GM21619 (cell line): ENCODE results near the gene HBQ1.
"Not testable (repeated sequence)": the region's sequence is repeated elsewhere in the genome, so short reads cannot be mapped to it uniquely, and the experiment has no call there.

Experiments
- ATAC-seq: cut with Tn5 transposase; IDR thresholded peaks from one replicate; pipeline ENCODE4 v1.9.1; 2021; ENCODE audit not compliant: unreplicated experiment

The HBQ1 gene

GRCh38 chr16:180101-180675 lies at the start of gene HBQ1:
Gene HBQ1 (plus strand): TSS chr16:180459. CDS start chr16:180487, 28 bp downstream.
- ATAC-seq: no peak

- no peak for ATAC-seq
Measured at GRCh38 chr16:130533-131173, 49.6 kb upstream of the HBQ1 start.

GRCh38 chr16:132120-132519 lies 48.1 kb upstream of the HBQ1 start:
- no peak for ATAC-seq

DNA sequence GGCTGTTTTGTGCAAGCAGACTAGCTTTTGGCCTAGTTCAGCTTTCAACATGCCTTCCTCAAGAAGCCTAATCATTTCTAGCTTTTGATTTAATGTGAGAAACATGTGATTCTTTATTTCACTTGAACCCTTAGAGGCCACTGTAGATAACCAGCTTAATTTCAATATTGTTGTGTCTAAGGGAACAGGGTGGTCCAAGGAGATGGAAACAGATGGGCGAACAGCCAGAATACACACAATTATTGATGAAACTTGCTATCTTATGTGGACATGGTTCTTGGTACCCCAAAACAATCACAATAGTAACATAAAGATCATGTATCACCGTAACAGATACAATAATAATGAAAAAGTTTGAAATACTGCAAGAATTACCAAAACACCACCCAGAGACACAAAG lies 46.5 kb upstream of the HBQ1 start:
- ATAC-seq: no peak

- no peak for ATAC-seq
Measured at GRCh38 chr16:138049-138417, 42.2 kb upstream of the HBQ1 start.

- ATAC-seq: no peak
Measured at GRCh38 chr16:140175-140857, 39.9 kb upstream of the HBQ1 start.

DNA sequence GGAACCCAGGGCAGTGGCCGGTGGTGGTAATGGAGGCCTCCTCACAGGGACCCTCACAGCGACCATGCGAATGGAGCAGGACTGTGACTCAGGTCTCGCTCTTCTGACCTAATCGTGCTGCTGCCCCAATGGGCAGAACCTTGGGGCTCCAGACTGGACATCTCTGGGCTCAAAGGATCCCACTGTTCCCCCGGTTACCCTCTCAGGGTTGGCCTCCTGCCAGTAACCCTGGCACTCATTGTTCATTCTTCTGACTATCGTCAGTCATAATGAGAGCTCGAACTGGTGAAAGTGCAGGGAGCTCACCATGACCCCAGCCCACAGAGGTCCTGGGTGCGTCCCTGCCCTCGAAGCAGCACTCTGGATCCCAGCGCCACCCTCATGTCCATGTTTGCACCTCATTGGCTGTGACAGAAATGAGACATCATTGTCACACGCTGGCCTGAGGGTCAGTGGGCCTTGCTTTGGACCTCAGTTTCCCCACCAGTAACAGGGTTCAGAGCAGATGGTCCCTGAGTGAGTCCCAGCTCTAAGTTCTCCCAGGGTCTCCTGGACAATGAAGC lies 37.8 kb upstream of the HBQ1 start:
- ATAC-seq: no peak

DNA sequence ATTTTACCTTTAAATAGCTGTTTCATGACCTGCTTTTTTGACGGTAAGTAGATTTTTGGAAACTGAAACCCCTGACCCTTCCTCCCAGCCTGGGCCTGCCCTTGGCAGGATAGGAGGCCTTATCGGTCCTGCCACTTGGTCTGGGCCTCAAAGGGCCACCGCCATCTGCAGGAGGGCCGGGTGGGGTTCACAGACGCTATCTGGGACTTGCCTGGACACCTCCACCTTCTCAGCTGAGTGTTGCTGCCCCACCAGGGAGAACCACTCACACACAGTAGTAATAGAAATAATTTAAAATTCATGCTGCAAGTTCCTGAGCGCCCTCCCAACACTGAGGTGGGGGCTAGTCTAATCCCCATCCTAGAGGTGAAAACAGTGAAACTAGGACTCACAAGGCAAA lies 37.2 kb upstream of the HBQ1 start:
- ATAC-seq: no peak

DNA sequence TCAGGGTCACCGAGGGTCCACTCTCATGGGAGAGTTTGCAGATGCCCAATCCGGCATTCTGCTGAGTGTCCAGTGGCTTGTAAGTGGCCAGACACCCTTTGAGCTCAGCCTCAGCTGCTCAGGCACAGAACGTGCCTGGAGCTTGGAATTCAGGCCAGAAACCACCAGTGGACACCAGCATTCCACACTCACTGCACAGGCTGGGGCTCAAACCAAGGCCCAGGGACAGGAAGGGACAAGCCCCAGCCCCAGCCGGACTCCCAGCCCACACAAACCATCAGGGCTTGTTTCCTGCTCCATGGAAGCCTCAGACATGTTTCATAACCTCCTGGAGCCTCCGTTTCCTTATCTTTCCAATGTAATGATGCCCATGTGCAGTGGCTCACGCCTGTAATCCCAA lies 36.8 kb upstream of the HBQ1 start:
- no peak for ATAC-seq

- ATAC-seq: no peak
Measured at GRCh38 chr16:144797-145252, 35.4 kb upstream of the HBQ1 start.

DNA sequence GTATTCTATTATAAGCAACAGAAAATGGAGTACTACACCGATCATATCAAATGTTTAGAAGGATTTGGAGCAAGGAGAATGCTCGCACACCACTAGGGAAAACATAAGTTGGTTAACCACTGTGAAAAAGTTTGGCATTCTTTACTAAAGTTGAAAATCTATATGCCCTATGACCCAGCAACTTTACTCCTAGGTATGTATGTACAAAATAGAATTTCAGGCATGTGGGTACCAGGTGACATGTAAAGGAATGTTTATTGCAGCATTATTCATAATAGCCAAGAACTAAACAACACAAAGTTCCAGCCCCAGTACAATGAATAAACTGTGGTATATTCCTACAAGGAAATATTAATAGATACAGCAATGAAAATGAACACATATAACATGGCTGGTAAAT lies 33.6 kb upstream of the HBQ1 start:
- no peak for ATAC-seq

GRCh38 chr16:149024-149660 lies 31.1 kb upstream of the HBQ1 start:
- no peak for ATAC-seq

DNA sequence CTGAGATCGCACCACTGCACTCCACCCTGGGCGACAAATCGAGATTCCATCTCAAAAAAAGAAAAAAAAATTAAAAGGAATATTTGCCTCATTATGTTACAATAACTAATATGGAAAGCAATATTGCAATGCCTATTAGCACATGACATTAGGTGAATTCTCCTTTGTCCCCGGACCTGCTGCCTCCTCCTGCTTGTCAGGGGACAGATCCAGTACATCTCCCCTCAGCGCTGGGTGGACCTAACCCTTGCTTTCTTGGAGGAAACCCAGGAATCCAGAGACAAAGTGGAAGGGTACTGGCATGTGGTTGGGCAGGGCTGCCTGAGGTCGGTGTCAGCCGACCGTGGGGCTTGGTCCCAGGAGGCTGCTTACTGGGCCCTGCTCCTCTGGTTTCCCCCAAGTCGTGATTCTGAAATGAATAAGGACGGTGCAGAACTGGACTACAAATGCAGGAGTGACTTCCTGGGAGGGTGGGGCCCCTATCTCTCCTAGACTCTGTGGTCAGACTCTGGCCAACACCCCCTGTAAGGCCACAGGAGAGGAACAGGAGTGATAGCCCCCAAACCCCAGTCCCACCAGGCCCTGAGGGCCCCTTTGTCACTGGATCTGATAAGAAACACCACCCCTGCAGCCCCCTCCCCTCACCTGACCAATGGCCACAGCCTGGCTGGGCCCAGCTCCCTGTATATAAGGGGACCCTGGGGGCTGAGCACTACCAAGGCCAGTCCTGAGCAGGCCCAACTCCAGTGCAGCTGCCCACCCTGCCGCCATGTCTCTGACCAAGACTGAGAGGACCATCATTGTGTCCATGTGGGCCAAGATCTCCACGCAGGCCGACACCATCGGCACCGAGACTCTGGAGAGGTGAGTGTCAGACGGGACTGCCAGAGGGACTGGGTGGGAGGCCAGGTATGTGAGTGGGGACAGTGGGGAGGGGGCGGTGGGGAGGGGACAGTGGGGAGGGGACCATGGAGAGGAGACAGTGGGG lies 27.8 kb upstream of the HBQ1 start, which contains the start of gene HBZ:
TSS of gene HBZ (plus strand) at position 504 of the 988 bp plus-strand sequence. CDS start at position 770, 266 bp downstream.
- no peak for ATAC-seq

DNA sequence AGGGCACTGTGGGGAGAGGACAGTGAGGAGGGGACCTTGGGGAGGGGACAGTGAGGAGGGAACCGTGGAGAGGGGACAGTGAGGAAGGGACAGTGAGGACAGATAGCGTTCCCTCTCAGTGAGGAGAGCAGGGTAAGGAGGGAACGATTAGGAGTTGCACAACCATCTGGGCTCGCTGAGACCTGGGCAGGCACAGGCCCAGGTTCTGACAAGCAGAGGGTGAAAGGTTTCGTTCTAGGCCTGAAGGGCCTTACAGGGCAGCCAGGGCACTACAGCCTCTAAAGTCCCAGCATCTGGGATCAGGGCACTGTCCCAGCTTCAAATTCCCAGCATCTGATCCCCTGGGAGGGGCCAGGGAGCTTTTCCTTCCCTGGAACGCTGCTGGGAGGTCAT lies 27.1 kb upstream of the HBQ1 start:
- ATAC-seq: not testable (repeated sequence)

GRCh38 chr16:153550-154216 lies 26.6 kb upstream of the HBQ1 start:
- not testable (repeated sequence) for ATAC-seq

GRCh38 chr16:154217-155030 lies 25.8 kb upstream of the HBQ1 start:
- no peak for ATAC-seq

DNA sequence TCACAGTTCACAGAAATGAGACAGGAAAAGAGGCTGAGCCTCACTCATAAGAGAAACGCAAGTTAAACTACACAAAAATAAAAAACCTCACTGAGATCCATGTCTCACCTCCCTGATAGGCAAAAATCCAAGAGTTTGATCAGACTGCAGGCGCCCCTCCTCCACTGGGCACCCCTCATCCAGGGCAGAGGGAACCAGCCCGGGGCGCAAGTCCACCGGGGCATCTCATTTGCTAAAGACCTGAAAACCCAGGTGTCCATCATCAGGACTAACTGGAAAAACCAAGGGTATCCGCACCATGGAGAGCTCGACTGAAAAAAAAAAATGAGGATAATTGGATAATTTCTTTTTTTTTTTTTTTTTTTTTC lies 25.2 kb upstream of the HBQ1 start:
- ATAC-seq: no peak

GRCh38 chr16:159136-159849 lies 21.0 kb upstream of the HBQ1 start:
- no peak for ATAC-seq
